Measurements from ENCODE around the gene TRPM2. TPM values are rescaled to one million over a fixed set of nuclear protein-coding genes. Genes with fewer than 3 reads are reported as not detected.

The TRPM2 gene
- total RNA-seq, 4 donors from 2014 or later, result 1.0 to 3.3 (median 3.1) TPM

DNA sequence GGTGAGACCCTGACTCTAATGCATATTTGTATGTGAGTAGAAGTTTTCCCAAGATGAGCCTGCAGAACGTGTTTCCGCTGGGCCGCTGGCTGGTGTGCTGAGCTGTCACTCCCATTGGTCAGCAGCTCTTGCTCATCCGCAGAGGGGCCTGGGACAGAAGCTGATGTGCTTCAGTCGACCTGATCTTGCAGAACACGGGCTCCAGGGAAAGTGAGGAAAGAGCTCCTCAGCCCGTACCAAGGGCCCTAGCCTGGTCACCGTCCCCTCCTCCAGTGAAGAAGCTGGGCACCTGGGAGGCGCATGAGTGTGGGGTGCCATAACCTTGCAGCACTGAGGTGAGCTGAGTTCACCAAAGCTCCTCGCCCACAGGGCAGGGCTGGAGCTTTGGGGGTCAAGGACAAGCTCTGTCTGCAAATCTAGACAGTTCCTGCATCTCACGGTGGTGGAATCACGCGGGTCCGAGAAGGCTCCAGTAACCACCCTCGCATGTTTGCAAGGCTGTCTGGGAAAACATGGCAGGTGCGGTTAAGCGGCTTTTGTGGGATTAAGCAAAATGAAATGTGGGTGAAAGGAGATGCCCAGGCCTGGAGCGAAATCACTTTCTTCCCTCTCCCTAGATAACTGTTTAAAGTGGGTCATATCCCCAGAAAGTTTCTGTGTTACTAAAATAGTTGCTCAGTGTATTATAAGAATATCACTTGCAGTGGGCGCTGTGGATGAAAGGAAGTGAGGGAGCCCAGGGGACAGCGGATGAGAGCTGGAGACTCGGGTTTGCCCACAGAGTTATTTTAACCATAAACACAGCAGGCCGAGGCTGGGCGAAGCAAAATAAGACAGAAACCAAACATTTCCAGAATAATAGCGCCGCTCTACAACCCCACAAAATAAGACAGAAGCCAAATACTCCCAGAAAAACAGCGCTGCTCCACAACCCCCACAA is 68.8 kb downstream of the TRPM2 start:
- ATAC-seq, result no peak
- WGBS, 2 donors (ENCODE audit: low coverage in 1 of 2), result 53 to 69% methylated on average over 3 to 16 of the region's 26 CpGs
- Histone ChIP-seq H3K4me3 (no peak overlapping the region), H3K9me3 (no peaks in the 10 kb centered on the region), H3K27ac (no peak overlapping the region), H3K4me1 (no peaks in the 10 kb centered on the region), H3K27me3 (peaks cover 54% of the 10 kb centered on the region), H3K36me3 (no peaks in the 10 kb centered on the region)
- TF ChIP-seq, protein P1, sequence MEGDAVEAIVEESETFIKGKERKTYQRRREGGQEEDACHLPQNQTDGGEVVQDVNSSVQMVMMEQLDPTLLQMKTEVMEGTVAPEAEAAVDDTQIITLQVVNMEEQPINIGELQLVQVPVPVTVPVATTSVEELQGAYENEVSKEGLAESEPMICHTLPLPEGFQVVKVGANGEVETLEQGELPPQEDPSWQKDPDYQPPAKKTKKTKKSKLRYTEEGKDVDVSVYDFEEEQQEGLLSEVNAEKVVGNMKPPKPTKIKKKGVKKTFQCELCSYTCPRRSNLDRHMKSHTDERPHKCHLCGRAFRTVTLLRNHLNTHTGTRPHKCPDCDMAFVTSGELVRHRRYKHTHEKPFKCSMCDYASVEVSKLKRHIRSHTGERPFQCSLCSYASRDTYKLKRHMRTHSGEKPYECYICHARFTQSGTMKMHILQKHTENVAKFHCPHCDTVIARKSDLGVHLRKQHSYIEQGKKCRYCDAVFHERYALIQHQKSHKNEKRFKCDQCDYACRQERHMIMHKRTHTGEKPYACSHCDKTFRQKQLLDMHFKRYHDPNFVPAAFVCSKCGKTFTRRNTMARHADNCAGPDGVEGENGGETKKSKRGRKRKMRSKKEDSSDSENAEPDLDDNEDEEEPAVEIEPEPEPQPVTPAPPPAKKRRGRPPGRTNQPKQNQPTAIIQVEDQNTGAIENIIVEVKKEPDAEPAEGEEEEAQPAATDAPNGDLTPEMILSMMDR (IDR thresholded peaks at IDR 0.05), result no peak
- TF ChIP-seq POLR2A (IDR thresholded peaks at IDR 0.05), result no peak
- TF ChIP-seq POLR2AphosphoS5 (IDR thresholded peaks at IDR 0.05), result no peak
- no peak for TF ChIP-seq EP300 (IDR thresholded peaks at IDR 0.05)

DNA sequence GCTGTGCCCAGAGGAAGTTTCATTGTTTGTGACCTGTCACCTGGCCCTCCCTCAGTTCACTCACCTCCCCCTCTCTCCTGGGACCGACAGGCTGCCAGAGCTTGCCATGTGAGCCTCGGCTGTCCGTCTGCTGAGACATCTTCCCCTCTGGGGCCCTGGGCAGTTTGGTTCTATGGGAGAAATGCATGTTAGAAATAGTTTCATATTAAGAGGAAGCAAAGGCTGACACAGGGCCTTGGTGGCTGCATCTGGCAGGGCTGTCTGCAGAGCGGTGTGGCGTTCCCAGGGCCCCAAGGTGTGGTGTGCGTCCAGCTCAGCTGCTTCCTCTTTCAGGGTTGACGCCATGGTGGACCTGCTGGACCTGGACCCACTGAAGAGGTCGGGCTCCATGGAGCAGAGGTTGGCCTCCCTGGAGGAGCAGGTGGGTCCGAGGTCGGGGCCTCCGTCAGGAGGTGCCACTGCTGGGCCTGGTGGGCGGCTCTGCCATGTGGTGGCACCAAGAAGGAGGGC is 69.9 kb downstream of the TRPM2 start:
- TF ChIP-seq EP300 (IDR thresholded peaks at IDR 0.05) (no peak), POLR2A (IDR thresholded peaks at IDR 0.05) (no peak), POLR2AphosphoS5 (IDR thresholded peaks at IDR 0.05) (no peak)
- TF ChIP-seq, protein P1 (IDR thresholded peaks at IDR 0.05), result no peak
- WGBS, 2 donors (ENCODE audit: low coverage in 1 of 2), result 60% methylated on average over 3 of the region's 12 CpGs; no CpG with 5 or more reads in 1 of the 2 donors
- ATAC-seq, result no peak
- peaks cover 50% of the 10 kb centered on the region for H3K27me3 ChIP-seq
- no peaks in the 10 kb centered on the region for H3K9me3 ChIP-seq
- H3K4me1 ChIP-seq, result no peaks in the 10 kb centered on the region
- H3K27ac ChIP-seq, result no peak overlapping the region
- no peaks in the 10 kb centered on the region for H3K36me3 ChIP-seq
- no peak overlapping the region for H3K4me3 ChIP-seq

DNA sequence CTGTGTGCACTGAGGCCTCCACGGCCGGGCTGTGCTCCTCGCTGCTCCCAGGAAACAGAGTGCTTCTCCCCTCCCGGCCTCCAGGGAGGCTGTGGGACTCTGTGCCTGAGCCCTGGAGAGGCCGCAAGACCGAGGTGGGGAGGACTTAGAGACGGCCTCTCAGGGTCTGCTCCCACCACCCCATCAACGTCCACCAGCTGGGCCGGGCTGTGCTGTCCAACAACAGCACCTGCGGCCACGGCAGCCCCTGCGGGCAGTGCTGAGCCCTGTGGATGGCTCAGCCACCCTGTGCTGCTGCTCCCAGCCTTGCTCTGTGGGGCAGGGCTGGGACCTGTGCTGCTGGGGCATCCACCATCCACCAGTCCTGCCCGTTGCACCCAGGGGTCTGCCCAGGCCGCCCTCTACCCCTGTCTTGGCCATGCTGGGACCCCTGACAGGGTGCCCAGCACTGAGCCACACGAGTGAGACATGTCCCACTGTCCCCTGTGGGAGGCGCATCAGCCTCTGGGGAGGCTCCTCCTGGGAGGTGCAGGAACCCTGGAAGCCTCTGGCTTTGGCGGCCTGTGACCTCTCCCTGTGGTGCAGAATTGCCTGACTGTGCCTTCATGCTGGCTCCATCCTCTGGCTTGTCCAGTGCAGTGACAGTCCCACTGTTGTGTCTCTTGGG is 70.7 kb downstream of the TRPM2 start:
- no peak overlapping the region for H3K4me3 ChIP-seq
- no CpG with 5 or more reads among the region's 17 CpGs for WGBS, 2 donors (ENCODE audit: low coverage in 1 of 2)
- TF ChIP-seq, protein P1 (IDR thresholded peaks at IDR 0.05), result no peak
- TF ChIP-seq POLR2A (IDR thresholded peaks at IDR 0.05), result no peak
- no peak for TF ChIP-seq POLR2AphosphoS5 (IDR thresholded peaks at IDR 0.05)
- TF ChIP-seq EP300 (IDR thresholded peaks at IDR 0.05), result no peak
- H3K9me3 ChIP-seq, result no peaks in the 10 kb centered on the region
- peaks cover 43% of the 10 kb centered on the region for H3K27me3 ChIP-seq
- H3K36me3 ChIP-seq, result no peaks in the 10 kb centered on the region
- H3K4me1 ChIP-seq, result no peaks in the 10 kb centered on the region
- ATAC-seq, result no peak
- no peak overlapping the region for H3K27ac ChIP-seq

DNA sequence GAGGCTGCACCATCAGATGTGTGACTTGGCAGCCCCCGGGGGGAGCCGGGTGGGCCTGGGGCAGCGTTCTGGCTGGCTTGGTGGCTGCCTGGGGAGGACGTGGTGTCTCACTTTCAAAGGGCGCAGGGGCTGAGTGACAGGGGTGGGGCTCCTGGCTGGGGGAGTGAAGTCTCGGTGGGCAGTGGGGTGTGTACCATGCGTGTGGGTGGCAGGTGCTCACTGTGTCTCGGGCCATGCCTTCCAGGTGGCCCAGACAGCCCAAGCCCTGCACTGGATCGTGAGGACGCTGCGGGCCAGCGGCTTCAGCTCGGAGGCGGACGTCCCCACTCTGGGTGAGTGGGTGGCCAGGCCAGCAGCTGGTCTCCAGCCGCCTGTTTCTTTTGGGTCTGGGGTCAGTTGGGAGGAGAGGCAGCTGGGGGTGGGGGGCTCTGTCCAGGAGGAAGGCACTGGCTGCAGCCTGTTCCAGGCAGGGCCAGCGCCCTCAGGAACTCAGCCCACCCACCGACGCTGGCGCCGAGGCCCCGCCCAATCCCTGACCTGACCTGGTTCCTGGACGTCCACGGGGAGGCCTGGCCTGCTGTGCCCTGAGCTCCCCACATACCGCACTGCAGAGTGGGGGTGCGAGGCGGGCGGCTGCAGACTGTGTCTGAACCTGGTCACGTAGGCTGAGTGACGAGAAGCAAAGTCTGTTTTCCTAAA is 71.3 kb downstream of the TRPM2 start:
- WGBS, 2 donors (ENCODE audit: low coverage in 1 of 2), result no CpG with 5 or more reads among the region's 30 CpGs
- H3K27ac ChIP-seq, result no peak overlapping the region
- H3K9me3 ChIP-seq, result peaks cover 0 to 6% (median 0%) of the 10 kb centered on the region in 3 donors
- ATAC-seq, result no peak
- peaks cover 41% of the 10 kb centered on the region for H3K27me3 ChIP-seq
- H3K4me3 ChIP-seq, result peak overlapping the region in 1 of 2 donors; percentile 20
- H3K4me1 ChIP-seq, result no peaks in the 10 kb centered on the region
- H3K36me3 ChIP-seq, result no peaks in the 10 kb centered on the region
- TF ChIP-seq POLR2AphosphoS5 (IDR thresholded peaks at IDR 0.05) (no peak), EP300 (IDR thresholded peaks at IDR 0.05) (no peak), POLR2A (IDR thresholded peaks at IDR 0.05) (no peak)
- TF ChIP-seq, protein P1 (IDR thresholded peaks at IDR 0.05), result no peak
